DOHH2 (cell line): ENCODE results near the gene DAAM2.
A peak's percentile ranks its signal among the peaks of the same experiment; 100 is the strongest.

ENCODE experiments used
- H3F3A ChIP-seq: fragments of 200-600 bp; sonication (generic), shearing (Covaris generic); 2 replicates; pipeline ENCODE4 v1.6.0; 2016; ENCODE audit warnings: antibody characterized with exemption, mild to moderate bottlenecking; ENCODE audit not compliant: control insufficient read depth, insufficient read depth
- H3K27ac ChIP-seq: fragments of 200-600 bp; sonication (generic); 2 replicates; pipeline ENCODE4 v1.5.1; 2014; ENCODE audit warnings: low read depth, mild to moderate bottlenecking, low read length, moderate library complexity
- H3K27me3 ChIP-seq: fragments of 200-600 bp; sonication (generic); 2 replicates; pipeline ENCODE4 v1.6.1; 2014; ENCODE audit warnings: mild to moderate bottlenecking, low read length, mixed read lengths; ENCODE audit not compliant: control insufficient read depth
- H3K36me3 ChIP-seq: fragments of 200-600 bp; sonication (generic); 2 replicates; pipeline ENCODE4 v1.6.1; 2014; ENCODE audit warnings: mild to moderate bottlenecking, low read length, moderate library complexity, mixed read lengths; ENCODE audit not compliant: control insufficient read depth
- H3K4me1 ChIP-seq: fragments of 200-600 bp; sonication (generic); 2 replicates; pipeline ENCODE4 v1.6.1; 2014; ENCODE audit warnings: mild to moderate bottlenecking, low read length, mixed read lengths; ENCODE audit not compliant: control insufficient read depth
- H3K4me2 ChIP-seq: fragments of 200-600 bp; sonication (generic); 2 replicates; pipeline ENCODE4 v1.6.0; 2014; ENCODE audit warnings: mild to moderate bottlenecking, low read length, moderate library complexity
- H3K4me3 ChIP-seq: fragments of 200-600 bp; sonication (generic); 2 replicates; pipeline ENCODE4 v1.5.1; 2014; ENCODE audit warnings: mild to moderate bottlenecking, low read length, mixed read lengths
- H3K79me2 ChIP-seq: fragments of 200-600 bp; sonication (generic); 2 replicates; pipeline ENCODE4 v1.6.1; 2014; ENCODE audit warnings: mild to moderate bottlenecking, low read length, mixed read lengths; ENCODE audit not compliant: control insufficient read depth
- H3K9me2 ChIP-seq: fragments of 200-600 bp; sonication (generic); replicated peaks from 2 replicates; pipeline ENCODE4 v1.6.1; 2014; ENCODE audit warnings: mild to moderate bottlenecking, low read length, mixed read lengths; ENCODE audit not compliant: control insufficient read depth
- H3K9me3 ChIP-seq: fragments of 200-600 bp; sonication (generic); 2 replicates; pipeline ENCODE4 v1.6.1; 2014; ENCODE audit warnings: antibody characterized with exemption, low read length, mixed read lengths; ENCODE audit not compliant: control insufficient read depth, insufficient read depth
- H4K20me1 ChIP-seq: fragments of 200-600 bp; sonication (generic); 2 replicates; pipeline ENCODE4 v1.6.0; 2014; ENCODE audit warnings: low read depth, mild to moderate bottlenecking, antibody characterized with exemption, low read length, moderate library complexity; ENCODE audit not compliant: control insufficient read depth, insufficient read depth
- CTCF ChIP-seq: fragments of 200-600 bp; sonication (generic); IDR thresholded peaks from one replicate; pipeline ENCODE4 v1.5.1; 2014; ENCODE audit warnings: antibody characterized with exemption, mild to moderate bottlenecking, low read depth, low read length; ENCODE audit not compliant: poor library complexity, severe bottlenecking
- EZH2phosphoT487 ChIP-seq: fragments of 200-600 bp; sonication (generic); IDR thresholded peaks from 2 replicates; pipeline ENCODE4 v1.6.1; 2017; ENCODE audit warnings: borderline replicate concordance, mild to moderate bottlenecking, antibody characterized with exemption, low read length, moderate library complexity, mixed read lengths

The DAAM2 gene

GRCh38 chr6:39892490-39893129 lies 100.4 kb downstream of the DAAM2 start:
- no peaks in the 10 kb centered on the region for H3K36me3 ChIP-seq
- H3K9me3 ChIP-seq = no peaks in the 10 kb centered on the region
- no peak overlapping the region for H3K27ac ChIP-seq
- no peaks in the 10 kb centered on the region for H3F3A ChIP-seq
- H4K20me1 ChIP-seq = no peaks in the 10 kb centered on the region
- H3K27me3 ChIP-seq = no peaks in the 10 kb centered on the region
- H3K79me2 ChIP-seq = no peaks in the 10 kb centered on the region
- no peaks in the 10 kb centered on the region for H3K4me1 ChIP-seq
- no peak overlapping the region for H3K4me3 ChIP-seq
- TF ChIP-seq EZH2phosphoT487 (no peak), CTCF (peak; percentile 52)
- no peak overlapping the region for H3K4me2 ChIP-seq
- no peaks in the 10 kb centered on the region for H3K9me2 ChIP-seq

DNA sequence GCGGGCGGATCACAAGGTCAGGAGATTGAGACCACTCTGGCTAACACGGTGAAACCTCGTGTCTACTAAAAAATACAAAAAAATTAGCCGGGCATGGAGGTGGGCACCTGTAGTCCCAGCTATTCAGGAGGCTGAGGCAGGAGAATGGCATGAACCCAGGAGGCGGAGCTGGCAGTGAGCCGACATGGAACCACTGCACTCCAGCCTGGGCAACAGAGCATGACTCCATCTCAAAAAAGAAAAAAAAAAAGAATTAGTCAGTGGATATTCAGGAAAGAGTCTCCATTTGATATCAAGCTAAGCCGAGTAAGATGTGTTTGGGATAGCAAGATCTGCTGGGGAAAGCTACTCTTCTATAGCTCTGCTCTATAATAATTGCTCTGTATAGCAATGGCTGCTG lies 101.1 kb downstream of the DAAM2 start:
- H3K4me2 ChIP-seq = no peak overlapping the region
- no peaks in the 10 kb centered on the region for H3F3A ChIP-seq
- H3K36me3 ChIP-seq = no peaks in the 10 kb centered on the region
- H3K27me3 ChIP-seq = no peaks in the 10 kb centered on the region
- H3K9me2 ChIP-seq = no peaks in the 10 kb centered on the region
- H4K20me1 ChIP-seq = no peaks in the 10 kb centered on the region
- TF ChIP-seq CTCF (no peak), EZH2phosphoT487 (no peak)
- H3K79me2 ChIP-seq = no peaks in the 10 kb centered on the region
- no peaks in the 10 kb centered on the region for H3K4me1 ChIP-seq
- no peak overlapping the region for H3K4me3 ChIP-seq
- H3K27ac ChIP-seq = no peak overlapping the region
- no peaks in the 10 kb centered on the region for H3K9me3 ChIP-seq

- Histone ChIP-seq H3K4me3 (no peak overlapping the region), H3F3A (no peaks in the 10 kb centered on the region), H4K20me1 (no peaks in the 10 kb centered on the region), H3K27me3 (no peaks in the 10 kb centered on the region), H3K36me3 (no peaks in the 10 kb centered on the region), H3K4me2 (no peak overlapping the region), H3K9me3 (no peaks in the 10 kb centered on the region), H3K4me1 (no peaks in the 10 kb centered on the region), H3K79me2 (no peaks in the 10 kb centered on the region), H3K9me2 (no peaks in the 10 kb centered on the region), H3K27ac (no peak overlapping the region)
- no peak for TF ChIP-seq CTCF
- no peak for TF ChIP-seq EZH2phosphoT487
These were observed 104.5 kb downstream of the DAAM2 start for GRCh38 chr6:39896701-39897100.
